Measurements from ENCODE around the gene SELPLG. TPM values are rescaled to one million over a fixed set of nuclear protein-coding genes. Genes with fewer than 3 reads are reported as not detected.
A peak's percentile ranks its signal among the peaks of the same experiment; 100 is the strongest.

SELPLG gene
- total RNA-seq, 4 donors from 2014 or later = 7.2 to 15.7 (median 10.0) TPM

- WGBS = 83% methylated on average over 2 of the region's 4 CpGs
- Histone ChIP-seq H3K9me3 (peaks cover 0 to 4% (median 0%) of the 10 kb centered on the region in 4 donors), H3K36me3 (no peaks in the 10 kb centered on the region), H3K4me3 (no peak overlapping the region), H3K27ac (replicated peaks in 1 of 4) (no peak overlapping the region), H3K27me3 (peaks cover 0 to 6% (median 0%) of the 10 kb centered on the region in 4 donors), H3K4me1 (peaks cover 10 to 39% (median 23%) of the 10 kb centered on the region in 4 donors)
- intact Hi-C loops (cut with DNase I) = no loop called here
- no peak for DNase-seq (ENCODE audit: extremely low spot score)
- TF ChIP-seq POLR2AphosphoS5 (IDR thresholded peaks at IDR 0.05) (no peak), POLR2A (IDR thresholded peaks at IDR 0.05; ENCODE audit: low read depth) (no peak), EP300 (IDR thresholded peaks at IDR 0.05) (no peak), CTCF (IDR thresholded peaks at IDR 0.05) (no peak)
Measured at GRCh38 chr12:108614041-108614440, 19.7 kb downstream of the SELPLG start.

GRCh38 chr12:108613548-108613947 lies 20.1 kb downstream of the SELPLG start:
- H3K27ac ChIP-seq (replicated peaks in 1 of 4) = no peak overlapping the region
- no peaks in the 10 kb centered on the region for H3K36me3 ChIP-seq
- no peak for DNase-seq (ENCODE audit: extremely low spot score)
- no peak for TF ChIP-seq POLR2A (IDR thresholded peaks at IDR 0.05; ENCODE audit: low read depth)
- TF ChIP-seq EP300 (IDR thresholded peaks at IDR 0.05) = no peak
- TF ChIP-seq CTCF (IDR thresholded peaks at IDR 0.05) = no peak
- TF ChIP-seq POLR2AphosphoS5 (IDR thresholded peaks at IDR 0.05) = no peak
- peaks cover 0 to 4% (median 0%) of the 10 kb centered on the region in 4 donors for H3K9me3 ChIP-seq
- intact Hi-C loops (cut with DNase I) = no loop called here
- no peak overlapping the region for H3K4me3 ChIP-seq
- 88% methylated on average over 4 of the region's 9 CpGs for WGBS
- peaks cover 10 to 42% (median 24%) of the 10 kb centered on the region in 4 donors for H3K4me1 ChIP-seq
- H3K27me3 ChIP-seq = peaks cover 0 to 8% (median 0%) of the 10 kb centered on the region in 4 donors

GRCh38 chr12:108612788-108613282 lies 20.9 kb downstream of the SELPLG start:
- H3K36me3 ChIP-seq = no peaks in the 10 kb centered on the region
- WGBS = 83% methylated on average over 5 of the region's 8 CpGs
- no peak overlapping the region for H3K4me3 ChIP-seq
- H3K4me1 ChIP-seq = peaks cover 8 to 35% (median 17%) of the 10 kb centered on the region in 4 donors
- peaks cover 0 to 4% (median 0%) of the 10 kb centered on the region in 4 donors for H3K9me3 ChIP-seq
- TF ChIP-seq POLR2AphosphoS5 (IDR thresholded peaks at IDR 0.05) (no peak), CTCF (IDR thresholded peaks at IDR 0.05) (no peak), EP300 (IDR thresholded peaks at IDR 0.05) (no peak), POLR2A (IDR thresholded peaks at IDR 0.05; ENCODE audit: low read depth) (no peak)
- peaks cover 0 to 13% (median 0%) of the 10 kb centered on the region in 4 donors for H3K27me3 ChIP-seq
- intact Hi-C loops (cut with DNase I) = no loop called here
- H3K27ac ChIP-seq (replicated peaks in 1 of 4) = no peak overlapping the region
- no peak for DNase-seq (ENCODE audit: extremely low spot score)

DNA sequence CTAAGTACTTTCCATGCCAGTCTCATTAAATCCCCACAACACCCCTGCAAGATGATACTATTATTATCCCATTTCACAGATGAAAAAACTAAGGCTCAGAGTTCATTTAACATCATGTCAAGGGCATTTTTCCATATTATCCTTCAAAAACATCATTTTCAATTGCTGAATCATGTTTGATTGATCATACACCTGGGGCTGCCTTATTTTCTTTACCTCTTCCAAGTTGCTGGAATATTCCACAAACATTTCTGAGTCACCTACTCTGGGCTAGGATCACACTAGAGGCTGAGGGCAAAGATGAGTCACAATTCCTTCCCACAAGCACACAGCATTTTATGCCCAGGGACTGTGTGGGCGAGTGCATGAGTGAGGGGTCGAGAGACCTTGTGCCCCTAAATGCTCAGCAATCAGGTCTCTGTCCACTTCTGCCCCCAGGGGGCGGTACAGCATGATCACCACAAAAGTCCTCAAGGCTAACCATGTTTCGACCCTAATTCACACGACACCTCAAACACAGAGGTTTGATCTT lies 21.7 kb downstream of the SELPLG start:
- no peaks in the 10 kb centered on the region for H3K36me3 ChIP-seq
- peaks cover 6 to 29% (median 14%) of the 10 kb centered on the region in 4 donors for H3K4me1 ChIP-seq
- intact Hi-C loops (cut with DNase I) = no loop called here
- TF ChIP-seq POLR2A (IDR thresholded peaks at IDR 0.05; ENCODE audit: low read depth) (no peak), POLR2AphosphoS5 (IDR thresholded peaks at IDR 0.05) (no peak), CTCF (IDR thresholded peaks at IDR 0.05) (peak; percentile 31 to 46 (median 42))
- H3K4me3 ChIP-seq = no peak overlapping the region
- 55% methylated on average over 5 of the region's 5 CpGs for WGBS
- no peak overlapping the region for H3K27ac ChIP-seq (replicated peaks in 1 of 4)
- peaks cover 0 to 4% (median 0%) of the 10 kb centered on the region in 4 donors for H3K9me3 ChIP-seq
- no peak for DNase-seq (ENCODE audit: extremely low spot score)
- peaks cover 0 to 14% (median 0%) of the 10 kb centered on the region in 4 donors for H3K27me3 ChIP-seq
